GM18511 (cell line): ENCODE measurements around the gene TARS2.
A peak's percentile ranks its signal among the peaks of the same experiment; 100 is the strongest.

Source experiments
- ATAC-seq: cut with Tn5 transposase; IDR thresholded peaks from one replicate; pipeline ENCODE4 v1.9.1; 2021; ENCODE audit warnings: mild to moderate bottlenecking, moderate library complexity; ENCODE audit not compliant: unreplicated experiment

Gene TARS2

GRCh38 chr1:150536836-150537731, 49.9 kb downstream of the TARS2 start:
- ATAC-seq = no peak

DNA sequence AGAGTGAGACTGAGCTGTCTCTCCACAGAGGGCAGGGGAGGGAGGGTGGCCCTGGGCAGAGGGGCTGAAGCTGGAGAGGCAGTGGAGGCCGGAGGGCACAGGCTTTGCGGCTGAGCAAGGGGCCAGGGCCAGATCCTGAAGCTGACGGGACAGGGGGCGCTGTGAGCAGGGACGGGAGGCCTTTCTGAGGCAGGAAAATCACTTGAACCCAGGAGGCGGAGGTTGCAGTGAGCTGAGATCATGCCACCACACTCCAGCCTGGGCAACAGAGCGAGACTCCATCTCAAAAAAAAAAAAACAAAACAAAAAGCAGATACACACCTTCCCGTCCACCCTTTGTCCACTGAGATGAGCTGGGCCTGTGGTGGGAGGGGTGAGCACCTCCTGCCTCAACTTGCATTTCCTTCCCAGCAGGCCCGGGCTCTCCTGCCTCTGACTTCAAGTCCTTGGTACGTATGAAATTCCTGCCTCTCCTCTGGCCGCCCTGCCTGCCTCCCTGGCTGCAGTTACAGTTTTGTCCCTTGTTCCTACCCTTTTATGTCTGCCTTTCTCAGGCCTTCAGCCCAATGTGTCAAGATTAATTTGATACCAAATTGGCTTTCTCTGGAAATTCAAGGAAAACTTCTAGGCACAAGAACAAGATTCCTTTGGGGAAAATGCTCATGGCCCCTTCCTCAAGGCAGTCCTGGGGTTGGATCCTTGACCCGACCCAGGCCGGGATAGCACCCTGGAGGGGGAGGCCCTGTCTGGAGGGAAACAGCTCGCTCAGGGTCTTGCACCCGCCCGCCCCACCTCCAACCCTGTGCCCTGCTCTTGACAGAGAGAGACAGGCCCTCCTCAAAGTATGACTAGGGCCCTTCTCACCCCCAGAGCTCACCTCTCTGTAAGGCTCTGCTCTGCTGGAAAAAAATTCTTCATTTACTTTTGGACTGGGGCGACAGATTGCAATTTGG, 50.8 kb downstream of the TARS2 start:
- ATAC-seq = no peak

DNA sequence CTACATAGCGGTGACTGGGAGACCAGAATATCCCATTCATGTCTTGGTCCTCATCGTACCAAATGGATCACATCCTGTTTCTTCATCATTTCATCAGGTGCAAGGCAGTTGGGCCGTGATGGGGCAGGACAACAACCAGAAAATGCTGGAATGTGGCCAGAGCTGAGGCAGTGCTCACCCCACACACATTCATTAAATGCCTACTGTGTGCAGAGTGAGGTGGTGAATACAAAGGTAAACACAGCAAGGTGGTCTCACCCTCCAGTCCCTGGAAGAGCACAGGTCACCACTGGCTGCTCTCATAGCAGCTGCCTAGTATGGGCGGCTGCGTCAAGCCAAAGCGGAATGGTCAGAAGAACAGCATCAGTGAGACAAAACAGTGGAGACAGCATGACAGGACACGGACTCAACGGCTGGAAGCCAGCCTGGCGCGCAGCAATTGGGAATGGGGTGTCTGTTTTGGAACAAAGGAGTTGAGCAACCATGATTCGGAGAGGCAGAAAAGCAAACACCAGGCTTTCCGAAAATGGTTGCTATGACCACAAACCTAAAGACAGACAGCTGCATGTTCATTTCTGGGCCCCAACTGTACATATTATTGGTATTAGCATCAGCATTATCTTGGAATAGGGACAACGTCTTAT, 56.4 kb downstream of the TARS2 start:
- ATAC-seq = no peak

DNA sequence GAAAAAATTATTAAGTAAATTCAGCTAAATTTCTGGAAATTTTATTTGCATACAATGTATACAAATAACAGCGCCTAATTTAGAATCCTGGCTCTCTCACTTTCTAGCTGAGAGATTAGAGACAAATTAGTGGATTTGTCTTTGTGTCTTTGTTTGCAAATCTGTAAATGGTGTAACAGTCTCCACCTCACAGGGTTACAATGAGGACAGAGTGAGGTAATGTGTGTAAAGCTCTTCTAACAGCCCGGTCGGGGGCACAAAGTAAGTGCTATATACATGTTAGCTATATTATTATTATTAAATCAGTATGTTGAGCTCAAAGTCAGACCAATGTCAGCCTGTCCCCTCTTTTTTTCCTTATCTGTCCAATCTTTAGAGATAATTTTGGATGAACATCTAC, 57.0 kb downstream of the TARS2 start:
- ATAC-seq = no peak

- ATAC-seq = no peak
Observed at GRCh38 chr1:150545486-150546032, 58.3 kb downstream of the TARS2 start.

GRCh38 chr1:150546294-150546937, 59.2 kb downstream of the TARS2 start:
- ATAC-seq = no peak

DNA sequence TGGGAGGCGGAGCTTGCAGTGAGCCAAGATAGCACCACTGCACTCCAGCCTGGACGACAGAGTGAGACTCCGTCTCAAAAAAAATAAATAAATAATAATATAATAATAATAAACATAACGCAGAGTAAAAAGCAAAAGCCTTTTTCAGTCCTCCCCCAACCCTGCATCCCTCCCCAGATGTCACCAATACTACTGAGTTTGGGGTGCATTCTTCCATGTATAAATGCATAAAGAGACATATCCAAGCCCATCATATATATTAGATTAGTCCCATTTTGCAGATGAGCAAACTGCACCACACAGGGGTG, 61.1 kb downstream of the TARS2 start:
- no peak for ATAC-seq

DNA sequence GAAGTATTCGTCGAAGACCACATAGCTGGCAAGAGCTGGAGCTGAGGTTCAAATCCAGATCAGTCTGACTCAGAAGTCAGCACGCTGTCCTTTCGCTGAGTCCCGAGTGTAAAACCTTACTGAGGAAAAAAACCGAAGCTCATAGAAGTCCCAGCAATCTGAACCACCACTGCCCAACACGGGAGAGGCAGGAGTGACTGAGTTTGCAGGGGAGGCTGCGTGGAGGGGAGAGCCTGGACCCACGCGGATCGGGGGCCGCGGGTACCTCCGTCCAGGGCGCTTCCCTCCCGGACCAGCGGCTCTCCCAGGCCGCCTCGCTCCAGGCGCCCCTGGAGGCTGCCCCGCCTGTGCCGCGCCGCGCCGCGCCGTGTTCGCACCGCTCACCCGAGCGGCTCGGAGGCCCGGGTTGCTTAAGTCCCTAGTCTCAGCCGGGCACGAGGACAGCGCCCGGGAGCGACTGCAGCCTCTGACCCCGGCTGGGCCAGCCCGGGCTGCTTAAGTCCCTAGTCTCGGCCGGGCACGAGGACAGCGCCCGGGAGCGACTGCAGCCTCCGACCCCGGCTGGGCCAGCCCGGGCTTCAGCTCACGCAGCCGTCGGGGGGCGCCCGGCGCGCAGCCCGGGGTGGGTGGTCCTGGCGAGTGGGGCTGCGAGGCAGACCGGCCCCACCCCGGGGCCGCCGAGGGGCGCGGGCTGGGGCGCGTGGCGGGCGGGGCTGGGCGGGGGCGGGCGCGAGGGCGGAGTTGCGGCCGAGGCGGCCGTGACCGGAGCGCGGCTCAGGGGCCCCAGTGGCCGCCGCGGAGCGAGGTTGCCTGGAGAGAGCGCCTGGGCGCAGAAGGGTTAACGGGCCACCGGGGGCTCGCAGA, 61.6 kb downstream of the TARS2 start, which contains the start of gene ADAMTSL4:
Gene ADAMTSL4 (plus strand): TSS at position 777 of the 864 bp plus-strand sequence. CDS start 2,881 bp downstream, outside the sequence.
- peak; percentile 52 for ATAC-seq

- ATAC-seq = no peak
Observed at GRCh38 chr1:150549496-150550221, 62.4 kb downstream of the TARS2 start.

GRCh38 chr1:150550222-150551050, 63.2 kb downstream of the TARS2 start:
- ATAC-seq = no peak

DNA sequence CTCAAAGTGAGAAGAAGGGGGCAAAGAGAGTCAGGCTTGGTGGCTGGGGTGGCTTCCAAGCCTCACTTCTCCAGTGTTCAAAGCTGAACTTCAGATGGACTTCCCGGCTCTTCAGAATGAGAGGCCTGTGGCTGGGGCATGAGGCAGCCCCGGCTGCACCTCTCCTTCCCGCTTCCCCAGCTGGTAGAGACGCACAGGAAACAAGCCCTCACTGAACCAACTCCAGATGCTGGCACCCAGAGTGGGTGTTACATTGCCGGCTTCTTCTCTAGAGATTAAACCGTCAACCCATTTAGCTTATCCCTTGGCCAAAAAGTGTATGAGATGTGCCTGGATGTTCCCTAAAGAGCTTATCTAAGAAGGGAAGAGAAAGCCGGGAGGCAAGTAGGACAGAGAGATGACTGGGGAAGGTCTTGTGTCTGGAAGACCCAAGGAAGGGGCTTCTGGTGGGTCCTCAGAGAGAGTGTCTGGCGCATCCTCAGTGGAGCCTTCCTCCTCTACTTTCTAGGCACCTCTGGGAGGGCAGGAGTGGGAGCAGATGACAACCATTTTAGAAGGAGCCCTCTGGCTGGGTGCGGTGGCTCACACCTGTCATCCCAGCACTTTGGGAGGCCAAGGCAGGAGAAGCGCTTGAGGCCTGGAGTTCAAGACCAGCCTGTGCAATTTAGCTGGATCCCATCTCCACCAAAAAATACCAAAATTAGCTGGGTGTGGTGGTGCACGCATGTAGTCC, 64.0 kb downstream of the TARS2 start:
- ATAC-seq = no peak

- no peak for ATAC-seq
Observed at GRCh38 chr1:150551784-150552127, 64.5 kb downstream of the TARS2 start.

- no peak for ATAC-seq
Observed at GRCh38 chr1:150552128-150552910, 65.1 kb downstream of the TARS2 start.

DNA sequence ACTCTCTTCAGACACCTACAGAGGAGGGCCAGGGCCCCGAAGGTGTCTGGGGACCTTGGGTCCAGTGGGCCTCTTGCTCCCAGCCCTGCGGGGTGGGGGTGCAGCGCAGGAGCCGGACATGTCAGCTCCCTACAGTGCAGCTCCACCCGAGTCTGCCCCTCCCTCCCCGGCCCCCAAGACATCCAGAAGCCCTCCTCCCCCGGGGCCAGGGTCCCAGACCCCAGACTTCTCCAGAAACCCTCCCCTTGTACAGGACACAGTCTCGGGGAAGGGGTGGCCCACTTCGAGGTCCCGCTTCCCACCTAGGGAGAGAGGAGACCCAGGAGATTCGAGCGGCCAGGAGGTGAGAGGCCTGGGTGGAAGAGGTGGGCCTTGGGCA, 65.7 kb downstream of the TARS2 start:
- no peak for ATAC-seq

DNA sequence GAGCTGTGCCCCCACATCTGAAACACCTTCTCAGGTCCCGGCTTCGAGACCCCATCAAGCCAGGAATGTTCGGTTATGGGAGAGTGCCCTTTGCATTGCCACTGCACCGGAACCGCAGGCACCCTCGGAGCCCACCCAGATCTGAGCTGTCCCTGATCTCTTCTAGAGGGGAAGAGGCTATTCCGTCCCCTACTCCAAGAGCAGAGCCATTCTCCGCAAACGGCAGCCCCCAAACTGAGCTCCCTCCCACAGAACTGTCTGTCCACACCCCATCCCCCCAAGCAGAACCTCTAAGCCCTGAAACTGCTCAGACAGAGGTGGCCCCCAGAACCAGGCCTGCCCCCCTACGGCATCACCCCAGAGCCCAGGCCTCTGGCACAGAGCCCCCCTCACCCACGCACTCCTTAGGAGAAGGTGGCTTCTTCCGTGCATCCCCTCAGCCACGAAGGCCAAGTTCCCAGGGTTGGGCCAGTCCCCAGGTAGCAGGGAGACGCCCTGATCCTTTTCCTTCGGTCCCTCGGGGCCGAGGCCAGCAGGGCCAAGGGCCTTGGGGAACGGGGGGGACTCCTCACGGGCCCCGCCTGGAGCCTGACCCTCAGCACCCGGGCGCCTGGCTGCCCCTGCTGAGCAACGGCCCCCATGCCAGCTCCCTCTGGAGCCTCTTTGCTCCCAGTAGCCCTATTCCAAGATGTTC, 66.3 kb downstream of the TARS2 start:
- ATAC-seq = no peak

DNA sequence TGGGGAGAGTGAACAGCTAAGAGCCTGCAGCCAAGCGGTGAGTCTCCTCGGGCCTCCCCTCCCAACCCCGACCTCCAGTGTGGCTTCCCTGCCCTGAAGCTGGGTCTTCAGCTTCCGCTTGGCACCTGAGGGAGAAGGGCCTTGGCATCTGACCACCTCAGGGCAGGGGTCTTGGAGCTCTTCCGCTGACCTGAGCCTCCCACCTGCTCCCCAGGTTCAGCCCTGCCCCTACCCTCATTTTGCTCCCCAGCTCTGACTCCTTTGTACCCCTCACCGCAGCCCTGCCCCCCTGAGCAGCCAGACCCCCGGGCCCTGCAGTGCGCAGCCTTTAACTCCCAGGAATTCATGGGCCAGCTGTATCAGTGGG, 66.8 kb downstream of the TARS2 start:
- ATAC-seq = no peak
